Hepatic stellate cell (primary cell): ENCODE data around the gene RUNDC1.
"Not testable (repeated sequence)": the region's sequence is repeated elsewhere in the genome, so short reads cannot be mapped to it uniquely, and the experiment has no call there.

Experiments used
- DNase-seq: peaks from one replicate; pipeline ENCODE4 v3.0.0; 2011; ENCODE audit warnings: low spot score

Gene RUNDC1

DNA sequence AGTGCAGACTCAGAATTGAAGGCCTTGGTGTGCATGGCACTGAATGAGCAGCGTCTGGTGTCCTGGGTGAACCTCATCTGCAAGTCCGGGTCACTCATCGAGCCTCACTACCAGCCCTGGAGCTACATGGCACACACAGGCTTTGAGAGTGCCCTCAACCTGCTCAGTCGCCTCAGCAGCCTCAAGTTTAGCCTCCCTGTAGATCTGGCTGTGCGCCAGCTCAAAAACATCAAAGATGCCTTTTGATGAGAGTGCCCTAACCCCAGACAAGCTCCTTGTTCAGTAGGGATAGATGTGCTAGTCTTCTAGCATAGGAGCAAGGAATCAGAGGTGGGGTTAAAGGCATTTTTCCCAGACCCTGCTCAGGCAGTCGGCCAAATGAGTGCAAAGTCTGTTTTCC, 11.1 kb downstream of the RUNDC1 start:
- no peak for DNase-seq

GRCh38 chr17:42992872-42993271, 12.5 kb downstream of the RUNDC1 start:
- no peak for DNase-seq

DNA sequence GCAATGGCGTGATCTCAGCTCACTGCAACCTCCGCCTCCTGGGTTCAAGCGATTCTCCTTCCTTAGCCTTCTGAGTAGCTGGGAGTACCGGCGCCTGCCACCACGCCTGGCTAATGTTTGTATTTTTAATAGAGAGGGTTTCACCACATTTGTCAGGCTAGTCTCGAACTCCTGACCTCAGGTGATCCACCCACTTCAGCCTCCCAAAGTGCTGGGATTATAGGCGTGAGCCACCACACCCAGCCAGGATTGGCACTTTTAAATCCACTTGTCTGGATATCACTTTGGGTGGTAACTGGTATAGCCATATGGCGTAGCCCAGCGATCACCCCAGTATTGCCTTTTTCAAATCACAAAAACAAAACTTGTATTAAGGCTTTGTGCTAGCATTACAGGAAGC, 13.5 kb downstream of the RUNDC1 start:
- DNase-seq, result not testable (repeated sequence)

GRCh38 chr17:42997390-42997983, 17.1 kb downstream of the RUNDC1 start:
- no peak for DNase-seq

DNA sequence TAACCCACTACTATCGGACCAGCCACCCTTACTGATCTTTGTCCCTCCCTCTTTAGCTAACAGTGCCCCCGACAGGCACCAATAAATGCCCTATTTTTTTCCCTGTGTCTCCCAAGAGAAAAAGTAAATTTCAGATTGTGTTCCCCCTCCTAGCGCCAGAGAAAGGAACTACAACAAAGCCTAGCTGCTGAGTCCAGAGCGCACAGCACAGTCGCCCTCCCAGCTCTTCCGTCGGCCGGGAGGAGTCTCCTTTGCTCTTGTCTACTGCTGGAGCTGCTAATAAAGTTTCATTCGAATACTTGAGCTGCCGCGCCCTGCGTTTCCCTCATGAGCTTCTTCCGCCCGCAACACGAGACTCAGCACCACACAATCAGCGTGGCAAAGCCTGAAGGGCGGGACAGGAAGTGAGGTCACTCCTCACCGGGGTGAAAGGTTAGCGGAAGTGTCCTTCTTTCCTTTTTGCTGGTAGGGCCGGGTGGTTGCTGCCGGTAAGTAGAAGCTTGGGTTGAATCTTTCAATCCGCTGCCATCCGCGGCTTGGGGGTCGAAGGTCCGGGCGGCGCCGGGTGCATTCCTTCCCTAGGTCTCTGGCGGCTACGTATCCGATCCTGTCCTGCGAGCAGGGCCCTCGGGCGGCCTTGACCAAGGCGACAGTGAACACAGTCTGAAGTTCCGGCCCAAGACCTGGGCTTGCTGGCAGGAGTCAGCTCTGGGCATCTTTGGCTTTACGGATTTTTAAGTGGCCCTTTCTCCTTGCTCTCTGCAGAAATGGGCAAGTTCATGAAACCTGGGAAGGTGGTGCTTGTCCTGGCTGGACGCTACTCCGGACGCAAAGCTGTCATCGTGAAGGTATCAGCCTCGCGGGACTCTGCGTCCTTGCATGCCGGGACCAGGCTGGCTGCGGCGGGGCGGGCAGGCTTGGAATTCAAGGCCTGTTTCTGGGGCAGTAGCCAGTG, 17.9 kb downstream of the RUNDC1 start, which contains the start of gene RPL27:
Gene RPL27, plus strand, starts transcription at position 436 of the 955 bp plus-strand sequence. Its CDS starts 332 bp downstream, at position 768.
- peak; percentile 94 for DNase-seq

GRCh38 chr17:42999003-42999525, 18.7 kb downstream of the RUNDC1 start:
- no peak for DNase-seq

- not testable (repeated sequence) for DNase-seq
Measured at GRCh38 chr17:43000894-43001293, 20.5 kb downstream of the RUNDC1 start.

- DNase-seq, result no peak
Measured at GRCh38 chr17:43003542-43004172, 23.3 kb downstream of the RUNDC1 start.

- DNase-seq, result peak; percentile 88
Measured at GRCh38 chr17:43006639-43007551, 26.5 kb downstream of the RUNDC1 start, which contains the start of gene IFI35. TSS of gene IFI35 (plus strand) at chr17:43006784. CDS start at chr17:43006948, 164 bp downstream.

DNA sequence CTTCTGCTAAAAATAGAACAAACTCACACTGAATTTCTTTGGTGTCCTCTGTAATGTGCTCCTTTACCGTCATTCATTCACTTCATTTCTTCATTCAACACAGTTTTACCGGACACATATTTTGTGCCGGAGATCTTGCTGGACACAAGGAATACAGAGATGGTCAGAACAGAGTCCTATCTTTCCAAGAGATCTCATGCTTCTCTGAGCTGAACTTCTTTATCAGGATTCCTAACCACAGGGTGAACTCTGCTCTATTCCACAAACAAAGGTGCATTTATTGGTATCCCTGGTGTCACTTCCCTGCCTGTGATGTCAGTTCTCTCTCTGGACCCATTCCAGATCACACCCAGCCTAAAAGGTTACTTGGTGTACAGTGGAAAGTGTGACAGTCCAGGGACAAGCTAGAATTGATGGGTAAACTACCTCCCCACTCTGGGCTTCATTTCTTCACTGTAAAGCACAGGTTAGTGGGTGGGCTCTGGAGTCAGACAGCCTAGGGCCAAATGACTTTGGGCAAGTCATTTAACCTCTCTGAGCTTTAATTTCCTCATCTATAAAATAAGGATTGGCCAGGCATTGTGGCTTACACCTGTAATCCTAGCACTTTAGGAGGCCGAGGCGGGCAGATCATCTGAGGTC, 30.4 kb downstream of the RUNDC1 start:
- no peak for DNase-seq

DNA sequence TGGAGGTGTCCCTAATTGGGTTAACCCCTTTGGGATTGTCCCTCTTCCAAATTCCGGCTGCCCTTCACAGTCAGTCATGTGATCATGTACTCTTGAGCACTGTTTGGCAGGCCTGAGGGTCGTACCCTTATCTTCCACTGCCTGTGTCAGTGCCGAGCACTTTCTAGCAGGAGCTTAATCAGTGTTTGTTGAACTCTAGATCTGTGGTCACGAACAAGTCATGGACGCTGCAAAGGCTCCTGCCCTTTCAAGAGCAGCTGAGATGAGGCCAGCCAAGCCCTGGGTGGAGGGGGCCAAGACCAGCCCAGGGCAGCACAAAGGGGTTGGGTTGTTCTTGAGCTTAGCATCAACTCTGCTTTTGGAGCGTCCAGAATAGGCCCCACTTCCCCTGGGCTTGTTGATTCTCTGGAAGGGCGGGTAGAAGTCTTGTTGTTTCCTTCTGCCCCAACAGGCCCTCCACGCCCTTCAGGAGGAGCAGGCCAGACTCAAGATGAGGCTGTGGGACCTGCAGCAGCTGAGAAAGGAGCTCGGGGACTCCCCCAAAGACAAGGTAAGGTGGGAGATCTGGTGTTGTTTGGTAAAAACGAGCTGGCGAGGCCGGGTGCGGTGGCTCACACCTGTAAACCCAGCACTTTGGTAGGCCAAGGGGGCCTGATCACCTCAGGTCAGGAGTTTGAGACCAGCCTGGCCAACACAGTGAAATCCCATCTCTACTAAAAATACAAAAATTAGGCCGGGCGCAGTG, 31.5 kb downstream of the RUNDC1 start:
- DNase-seq, result no peak

DNA sequence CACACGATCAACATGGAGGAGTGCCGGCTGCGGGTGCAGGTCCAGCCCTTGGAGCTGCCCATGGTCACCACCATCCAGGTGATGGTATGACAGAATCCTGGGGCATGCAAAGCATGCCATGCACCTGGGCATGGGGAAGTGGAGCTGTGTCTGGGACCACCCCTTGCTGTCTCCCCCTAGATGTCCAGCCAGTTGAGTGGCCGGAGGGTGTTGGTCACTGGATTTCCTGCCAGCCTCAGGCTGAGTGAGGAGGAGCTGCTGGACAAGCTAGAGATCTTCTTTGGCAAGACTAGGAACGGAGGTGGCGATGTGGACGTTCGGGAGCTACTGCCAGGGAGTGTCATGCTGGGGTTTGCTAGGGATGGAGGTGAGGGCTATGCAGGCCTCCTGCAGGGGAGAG, 32.9 kb downstream of the RUNDC1 start:
- no peak for DNase-seq

DNA sequence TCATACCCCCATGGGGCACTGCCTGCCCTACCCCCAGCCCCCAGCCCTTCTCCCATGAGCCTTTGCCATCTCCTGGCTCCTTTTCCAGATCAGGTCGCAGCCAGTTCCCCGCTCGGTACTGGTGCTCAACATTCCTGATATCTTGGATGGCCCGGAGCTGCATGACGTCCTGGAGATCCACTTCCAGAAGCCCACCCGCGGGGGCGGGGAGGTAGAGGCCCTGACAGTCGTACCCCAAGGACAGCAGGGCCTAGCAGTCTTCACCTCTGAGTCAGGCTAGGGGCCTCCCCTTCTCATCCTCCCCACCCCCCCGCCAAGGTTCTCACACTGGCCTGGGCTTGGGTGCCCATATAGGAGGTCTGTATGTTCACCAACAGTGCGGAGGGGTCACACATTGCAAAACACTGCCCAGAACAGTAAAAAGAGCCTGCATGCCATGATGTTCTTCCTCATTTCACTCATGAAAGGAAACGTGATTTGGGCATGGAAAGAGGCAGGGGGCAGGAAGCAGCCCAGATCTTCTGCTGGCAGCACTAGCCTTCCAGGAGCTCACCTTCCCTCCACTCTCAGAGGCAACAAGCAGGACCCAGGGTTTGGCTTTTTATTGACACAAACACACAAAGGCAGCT, 33.8 kb downstream of the RUNDC1 start:
- no peak for DNase-seq

DNA sequence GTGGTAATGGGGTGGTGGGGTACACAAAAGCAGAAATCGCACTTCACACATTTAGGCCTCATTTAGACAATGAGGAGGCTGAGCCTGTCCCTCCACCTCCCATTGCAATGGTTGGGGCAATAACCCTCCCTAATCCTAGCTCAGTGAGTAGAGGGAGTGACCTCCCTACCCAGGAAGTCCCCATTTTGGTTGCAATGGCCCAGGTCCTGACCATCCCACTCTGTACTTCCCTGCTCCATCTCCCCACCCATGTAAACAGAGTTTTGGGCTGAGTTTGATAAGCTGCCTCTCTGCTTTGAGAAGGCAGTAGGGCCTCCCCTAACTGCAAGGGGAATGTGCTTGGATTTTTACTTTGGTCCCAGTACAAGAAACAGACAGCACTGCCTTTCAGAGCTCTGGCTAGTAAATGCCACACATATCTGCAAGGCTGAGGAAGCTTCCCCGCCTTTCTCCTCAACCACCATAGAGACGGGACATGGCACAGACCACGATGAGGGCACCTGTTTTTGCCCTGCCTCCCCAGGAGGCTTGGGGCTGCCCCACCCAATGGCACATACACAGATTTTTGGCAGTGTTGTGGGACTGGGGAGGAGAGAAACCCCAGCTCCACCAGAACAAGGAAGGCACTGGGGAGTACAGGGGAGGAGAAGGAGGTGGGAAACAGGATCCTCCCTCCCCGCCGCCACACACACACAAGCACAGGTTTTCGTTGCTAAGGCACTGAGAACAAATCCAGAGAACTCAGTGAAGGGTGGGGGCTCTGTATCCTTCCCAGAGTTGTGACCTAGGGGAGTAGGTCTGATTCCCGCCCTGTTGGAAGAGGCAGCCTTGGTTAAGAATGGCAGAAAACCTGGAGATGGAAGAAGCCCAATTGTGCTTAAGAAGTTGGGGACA, 34.5 kb downstream of the RUNDC1 start:
- DNase-seq, result no peak

GRCh38 chr17:43015579-43015978, 35.2 kb downstream of the RUNDC1 start:
- DNase-seq, result no peak

GRCh38 chr17:43016216-43016615, 35.9 kb downstream of the RUNDC1 start:
- no peak for DNase-seq

DNA sequence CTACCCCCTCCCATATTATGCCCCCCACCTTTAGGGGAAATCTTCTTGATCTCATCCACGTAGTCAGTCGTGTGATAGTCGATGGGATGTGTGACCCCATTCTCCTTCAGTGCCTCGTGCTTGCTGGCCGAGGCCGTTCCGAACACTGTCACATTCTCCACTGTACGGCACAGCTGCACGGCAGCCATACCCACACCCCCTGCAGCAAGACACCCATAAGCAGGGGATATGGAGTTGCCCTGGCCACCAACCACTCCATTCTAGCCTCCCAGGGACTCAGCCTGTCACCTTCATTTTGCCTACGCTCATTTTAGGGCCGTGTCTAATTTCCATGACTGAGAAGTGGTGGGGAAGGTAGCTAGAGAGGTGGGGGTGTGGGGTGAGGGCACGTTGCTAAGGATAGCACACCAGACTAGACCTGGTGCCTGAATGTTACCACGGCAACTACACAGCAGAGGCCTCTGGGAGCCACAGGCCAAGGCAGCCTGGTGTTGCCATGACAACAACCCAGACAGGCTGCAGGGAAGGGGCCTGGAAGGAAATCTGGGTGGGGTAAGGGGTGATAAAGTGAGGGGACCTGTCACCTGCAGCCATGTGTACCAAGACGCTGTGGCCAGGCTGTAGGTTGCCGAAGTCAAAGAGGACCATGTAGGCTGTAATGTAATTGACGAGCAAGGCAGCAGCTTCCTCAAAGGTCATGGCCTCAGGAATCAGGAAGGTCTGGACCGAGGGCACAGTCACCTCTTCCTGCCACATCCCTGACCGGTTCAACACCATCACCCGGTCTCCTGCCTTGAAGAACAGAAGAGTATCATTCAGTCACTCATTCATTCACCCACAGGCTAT, 37.9 kb downstream of the RUNDC1 start:
- DNase-seq, result no peak

- DNase-seq, result no peak
Measured at GRCh38 chr17:43018932-43019331, 38.6 kb downstream of the RUNDC1 start.
